IPS-20b (cell line): ENCODE data around the gene PROK1.

ENCODE experiments used
- H3K27ac ChIP-seq: one replicate; pipeline ENCODE4 v1.5.1; 2013; ENCODE audit warnings: low read length
- H3K27me3 ChIP-seq: 2 replicates; pipeline ENCODE4 v1.6.1; 2013; ENCODE audit warnings: mild to moderate bottlenecking, low read length, inconsistent platforms; ENCODE audit not compliant: insufficient read depth
- H3K36me3 ChIP-seq: 2 replicates; pipeline ENCODE4 v1.6.1; 2013; ENCODE audit warnings: low read depth, mild to moderate bottlenecking, inconsistent platforms, low read length, moderate library complexity; ENCODE audit not compliant: insufficient read depth
- H3K4me1 ChIP-seq: 2 replicates; pipeline ENCODE4 v1.6.1; 2013; ENCODE audit warnings: mild to moderate bottlenecking, control low read depth, inconsistent platforms, low read length, moderate library complexity; ENCODE audit not compliant: insufficient read depth
- H3K4me3 ChIP-seq: 2 replicates; pipeline ENCODE4 v1.5.1; 2013; ENCODE audit warnings: mild to moderate bottlenecking, low read length, inconsistent platforms
- H3K9ac ChIP-seq: 2 replicates; pipeline ENCODE4 v1.6.1; 2013; ENCODE audit warnings: low read depth, mild to moderate bottlenecking, inconsistent platforms, low read length, moderate library complexity
- H3K9me3 ChIP-seq: 2 replicates; pipeline ENCODE4 v1.6.1; 2013; ENCODE audit warnings: mild to moderate bottlenecking, low read depth, low read length, inconsistent platforms; ENCODE audit not compliant: insufficient read depth

The PROK1 gene

DNA sequence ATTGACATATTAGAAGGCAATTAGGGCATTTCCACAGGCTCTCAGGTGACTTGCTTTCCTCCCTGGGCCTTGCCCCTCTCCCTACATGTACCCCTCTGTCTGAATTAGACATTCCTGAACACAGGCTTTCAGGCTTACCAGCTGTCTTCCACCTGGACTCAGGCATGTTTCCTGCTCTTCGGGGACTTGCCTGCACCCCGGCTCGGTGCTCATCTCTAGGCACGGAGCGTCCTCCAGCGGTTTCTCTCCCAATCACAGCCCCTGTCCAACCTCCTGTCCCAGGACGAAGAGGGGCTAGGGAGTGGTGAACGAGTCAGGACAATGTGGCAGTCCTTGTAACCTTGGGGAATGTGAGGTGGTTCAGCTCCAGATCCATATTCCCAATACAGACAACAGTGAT lies 4.2 kb downstream of the PROK1 start:
- Histone ChIP-seq H3K9me3 (no peaks in the 10 kb centered on the region), H3K36me3 (no peaks in the 10 kb centered on the region), H3K4me1 (no peaks in the 10 kb centered on the region), H3K9ac (no peak overlapping the region), H3K27ac (no peak overlapping the region), H3K27me3 (no peaks in the 10 kb centered on the region), H3K4me3 (no peak overlapping the region)

DNA sequence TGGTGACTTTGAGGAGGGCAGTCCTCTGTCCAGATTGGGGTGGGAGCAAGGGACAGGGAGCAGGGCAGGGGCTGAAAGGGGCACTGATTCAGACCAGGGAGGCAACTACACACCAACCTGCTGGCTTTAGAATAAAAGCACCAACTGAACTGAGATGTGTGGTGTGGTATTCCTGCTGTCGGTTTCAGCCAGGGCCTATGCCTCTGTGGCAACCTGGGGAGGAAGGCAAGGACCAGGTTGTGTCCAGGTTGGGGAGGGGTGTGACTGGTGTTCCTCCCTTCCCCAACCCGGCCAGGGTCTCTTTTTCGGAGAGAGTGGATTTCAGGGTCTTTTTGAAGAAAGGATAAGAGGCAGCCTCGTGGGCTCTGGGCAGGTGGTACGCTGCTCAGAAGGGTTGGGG lies 6.3 kb downstream of the PROK1 start:
- no peaks in the 10 kb centered on the region for H3K4me1 ChIP-seq

DNA sequence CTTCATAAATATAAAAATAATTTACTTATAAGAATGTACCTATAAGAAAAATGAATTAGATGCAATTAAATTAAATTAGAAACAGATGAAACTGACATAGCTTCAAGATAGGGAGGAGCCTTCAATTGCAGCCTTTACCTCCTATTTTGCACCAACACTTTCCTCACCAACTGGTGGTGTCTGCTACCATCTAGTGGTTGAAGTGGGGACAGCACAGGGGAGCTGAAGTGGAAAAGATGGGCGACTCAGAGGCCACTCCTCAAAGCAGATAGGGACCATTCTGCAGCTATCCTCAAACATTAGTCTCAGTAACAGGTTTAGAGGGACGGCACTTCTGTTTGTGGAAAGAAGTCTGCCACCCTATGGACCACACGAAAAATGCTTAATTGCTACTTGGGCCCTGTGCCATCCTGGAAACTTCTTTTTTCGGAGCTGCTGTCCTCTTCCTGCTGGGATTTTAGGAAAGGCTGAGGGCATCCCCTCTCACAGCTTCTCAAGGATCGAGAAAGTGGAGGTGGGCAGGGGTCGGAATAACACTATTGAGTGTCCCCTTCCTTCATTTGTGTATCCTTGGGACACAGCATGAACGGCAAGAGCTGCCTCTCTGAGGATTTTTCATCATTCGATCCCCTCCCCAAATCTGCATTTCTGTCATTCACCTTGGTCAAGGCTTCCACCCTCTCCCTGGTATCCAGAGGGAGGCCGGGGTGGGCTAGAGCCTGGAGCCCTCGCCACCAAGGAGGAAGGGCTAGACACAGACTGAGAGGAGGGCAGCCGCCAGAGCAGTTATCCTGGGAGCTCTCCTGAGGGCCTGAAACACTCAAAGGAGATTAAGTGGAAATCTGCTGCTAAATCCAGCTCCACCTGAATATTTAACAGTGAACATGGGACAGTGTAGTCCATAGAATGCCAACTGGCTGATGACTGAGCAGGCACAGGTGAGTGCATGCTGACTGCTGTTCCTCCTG lies 9.6 kb downstream of the PROK1 start:
- Histone ChIP-seq H3K27ac (no peak overlapping the region), H3K4me1 (no peaks in the 10 kb centered on the region), H3K9me3 (no peaks in the 10 kb centered on the region), H3K27me3 (no peaks in the 10 kb centered on the region), H3K4me3 (no peak overlapping the region), H3K9ac (no peak overlapping the region), H3K36me3 (no peaks in the 10 kb centered on the region)

More for the DNA sequence above, 6.3 kb downstream of the PROK1 start:
- H3K36me3 ChIP-seq = no peaks in the 10 kb centered on the region
- no peak overlapping the region for H3K4me3 ChIP-seq
- no peaks in the 10 kb centered on the region for H3K27me3 ChIP-seq
- no peak overlapping the region for H3K9ac ChIP-seq
- H3K27ac ChIP-seq = no peak overlapping the region
- H3K9me3 ChIP-seq = no peaks in the 10 kb centered on the region

DNA sequence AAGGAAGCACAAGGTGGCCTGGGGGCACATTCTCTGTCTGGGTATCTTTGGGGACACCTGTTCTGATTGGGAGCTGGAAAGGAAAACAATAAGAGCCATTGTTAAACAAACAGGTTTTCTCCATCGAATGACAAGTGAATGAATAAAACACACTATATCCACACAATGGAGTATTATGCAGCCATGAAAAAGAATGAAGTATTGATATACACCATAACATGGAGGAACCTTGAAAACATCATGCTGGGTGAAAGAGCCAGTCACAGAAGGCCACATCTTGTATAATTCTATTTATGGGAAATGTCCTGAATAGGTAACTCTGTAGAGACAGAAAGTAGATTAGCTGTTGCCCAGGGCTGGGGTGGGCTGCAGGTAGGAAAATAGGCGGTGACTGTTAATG lies 11.1 kb downstream of the PROK1 start:
- Histone ChIP-seq H3K9me3 (no peaks in the 10 kb centered on the region), H3K36me3 (no peaks in the 10 kb centered on the region), H3K27ac (no peak overlapping the region), H3K4me3 (no peak overlapping the region), H3K4me1 (no peaks in the 10 kb centered on the region), H3K9ac (no peak overlapping the region), H3K27me3 (no peaks in the 10 kb centered on the region)

DNA sequence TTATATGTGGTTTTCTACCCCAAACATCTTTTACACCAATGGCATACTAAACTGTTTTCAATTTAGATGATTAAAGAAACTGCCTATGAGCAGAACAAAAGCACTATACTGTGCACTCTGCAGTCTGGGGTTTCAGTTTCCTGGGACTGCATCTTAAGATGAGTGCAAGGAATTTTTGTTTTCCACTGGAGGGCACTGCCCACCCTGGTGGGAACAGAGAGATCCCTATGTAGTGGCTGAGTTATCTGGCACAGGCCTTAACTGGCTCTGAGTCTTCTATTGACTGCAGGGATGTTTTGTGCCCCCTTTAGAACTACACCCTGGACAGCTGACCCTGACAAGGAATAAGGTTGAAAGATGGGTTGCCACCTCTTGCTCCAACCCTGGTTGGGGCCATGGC lies 12.0 kb downstream of the PROK1 start:
- H3K4me3 ChIP-seq = no peak overlapping the region
- H3K9ac ChIP-seq = no peak overlapping the region
- H3K27me3 ChIP-seq = no peaks in the 10 kb centered on the region
- H3K27ac ChIP-seq = no peak overlapping the region
- no peaks in the 10 kb centered on the region for H3K36me3 ChIP-seq
- no peaks in the 10 kb centered on the region for H3K9me3 ChIP-seq
- H3K4me1 ChIP-seq = no peaks in the 10 kb centered on the region

DNA sequence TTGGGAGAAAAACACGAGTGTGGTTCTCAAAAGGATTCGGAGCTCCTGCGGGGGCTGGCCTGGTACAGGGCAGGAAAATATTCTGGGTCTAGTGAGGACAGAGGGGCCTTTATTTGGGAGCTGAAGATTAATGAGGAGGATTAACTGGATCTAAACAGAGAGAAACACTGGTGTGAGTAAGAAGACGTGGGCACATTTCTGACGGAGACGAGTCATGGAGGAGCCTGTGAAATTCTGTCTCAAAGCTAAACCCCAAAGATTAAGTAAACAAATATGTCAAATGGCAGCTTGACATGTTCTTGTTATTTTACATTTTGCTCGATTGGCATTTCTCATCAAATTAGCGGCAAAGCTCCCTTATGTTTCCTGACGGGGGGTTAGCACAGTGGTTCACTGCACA lies 12.8 kb downstream of the PROK1 start:
- Histone ChIP-seq H3K4me1 (no peaks in the 10 kb centered on the region), H3K27me3 (no peaks in the 10 kb centered on the region), H3K27ac (no peak overlapping the region), H3K4me3 (no peak overlapping the region), H3K9ac (no peak overlapping the region), H3K36me3 (no peaks in the 10 kb centered on the region), H3K9me3 (no peaks in the 10 kb centered on the region)

DNA sequence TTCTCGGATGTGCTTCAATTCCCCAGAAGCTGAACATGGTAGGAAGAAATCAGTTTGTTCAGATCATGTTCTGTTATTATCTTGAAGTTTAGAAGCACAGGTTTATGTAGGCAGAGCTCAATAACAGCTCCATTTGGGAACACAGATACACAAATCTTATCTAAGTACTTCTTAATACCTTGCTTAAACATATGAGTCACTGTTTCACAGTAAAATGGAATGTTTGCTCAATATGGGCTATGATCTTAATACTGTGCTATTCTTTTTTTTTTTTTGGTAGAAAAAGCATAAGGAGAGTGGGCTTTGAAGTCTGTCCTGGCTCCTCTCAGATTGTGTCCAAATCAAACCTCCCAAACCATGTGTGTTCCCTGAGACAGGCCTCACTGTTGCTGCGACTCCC lies 13.4 kb downstream of the PROK1 start:
- Histone ChIP-seq H3K4me1 (no peaks in the 10 kb centered on the region), H3K9me3 (no peaks in the 10 kb centered on the region), H3K27ac (no peak overlapping the region), H3K27me3 (no peaks in the 10 kb centered on the region), H3K4me3 (no peak overlapping the region), H3K9ac (no peak overlapping the region), H3K36me3 (no peaks in the 10 kb centered on the region)

DNA sequence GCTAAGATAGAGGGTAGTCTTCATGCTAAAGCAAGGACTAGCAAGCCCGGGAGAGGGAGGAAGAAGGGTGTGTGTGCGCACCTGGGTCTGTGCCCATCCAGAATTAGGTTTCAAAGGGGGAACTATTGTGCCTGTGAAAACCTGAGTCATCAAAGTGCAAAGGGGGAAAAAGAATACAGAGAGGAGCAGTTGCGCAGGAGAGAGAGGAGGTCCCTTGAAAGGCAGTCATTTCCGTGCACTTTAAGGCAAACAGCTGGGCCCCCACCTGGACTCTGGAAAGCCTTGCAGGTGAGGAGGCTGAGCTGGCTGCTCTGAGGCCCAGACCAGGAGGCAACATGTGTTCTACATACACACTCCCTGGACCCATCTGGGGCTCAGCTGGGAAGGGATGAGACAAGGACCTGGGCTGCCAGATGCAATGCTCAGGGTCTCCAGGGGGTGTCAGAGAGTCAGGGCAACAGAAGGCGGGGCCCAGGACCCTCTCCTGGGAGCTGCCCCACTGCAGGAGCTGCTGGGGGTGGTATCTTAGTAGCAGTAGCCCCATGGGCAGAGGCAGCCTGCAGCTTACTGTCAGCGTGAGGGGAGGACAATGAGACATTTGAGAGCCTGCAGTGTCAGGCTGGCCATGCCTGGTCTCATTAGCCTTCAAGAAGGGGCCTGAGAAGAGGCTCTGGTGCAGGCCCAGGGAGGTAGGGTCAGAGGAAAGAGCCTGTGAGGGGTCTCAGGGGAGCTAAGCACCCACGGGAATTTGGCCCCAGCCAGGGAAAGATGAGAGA lies 14.3 kb downstream of the PROK1 start:
- H3K4me1 ChIP-seq = no peaks in the 10 kb centered on the region
- no peak overlapping the region for H3K4me3 ChIP-seq
- H3K36me3 ChIP-seq = no peaks in the 10 kb centered on the region
- H3K27ac ChIP-seq = no peak overlapping the region
- no peak overlapping the region for H3K9ac ChIP-seq
- no peaks in the 10 kb centered on the region for H3K9me3 ChIP-seq
- no peaks in the 10 kb centered on the region for H3K27me3 ChIP-seq

DNA sequence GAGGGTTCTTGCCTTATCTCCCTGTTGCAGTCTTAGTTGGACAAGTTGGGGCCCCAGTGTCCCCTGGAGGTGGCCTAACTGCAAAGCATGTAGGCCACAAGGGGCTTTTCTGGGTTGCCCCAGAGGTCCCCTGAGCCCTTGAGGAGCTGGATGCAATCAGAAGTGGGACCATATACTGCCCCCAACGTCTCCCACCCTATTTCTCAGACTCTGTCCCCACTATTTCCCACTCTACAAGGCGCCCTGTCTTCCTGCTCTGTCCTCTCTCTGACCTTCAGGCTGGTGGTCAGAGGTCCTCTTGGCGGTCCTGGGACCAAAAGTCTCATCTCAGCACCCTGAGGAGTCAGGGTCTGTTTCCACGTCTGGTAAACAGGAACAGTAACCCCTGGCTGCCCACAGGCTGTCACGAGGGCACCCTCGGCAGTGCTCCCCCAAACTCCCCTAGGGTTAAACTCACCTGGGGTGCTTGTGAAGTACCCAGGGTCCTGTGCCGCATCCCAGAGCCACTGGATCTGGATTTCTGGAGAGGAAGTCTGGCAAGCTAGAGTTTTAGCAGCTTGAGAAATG lies 14.9 kb downstream of the PROK1 start:
- H3K27me3 ChIP-seq = no peaks in the 10 kb centered on the region

DNA sequence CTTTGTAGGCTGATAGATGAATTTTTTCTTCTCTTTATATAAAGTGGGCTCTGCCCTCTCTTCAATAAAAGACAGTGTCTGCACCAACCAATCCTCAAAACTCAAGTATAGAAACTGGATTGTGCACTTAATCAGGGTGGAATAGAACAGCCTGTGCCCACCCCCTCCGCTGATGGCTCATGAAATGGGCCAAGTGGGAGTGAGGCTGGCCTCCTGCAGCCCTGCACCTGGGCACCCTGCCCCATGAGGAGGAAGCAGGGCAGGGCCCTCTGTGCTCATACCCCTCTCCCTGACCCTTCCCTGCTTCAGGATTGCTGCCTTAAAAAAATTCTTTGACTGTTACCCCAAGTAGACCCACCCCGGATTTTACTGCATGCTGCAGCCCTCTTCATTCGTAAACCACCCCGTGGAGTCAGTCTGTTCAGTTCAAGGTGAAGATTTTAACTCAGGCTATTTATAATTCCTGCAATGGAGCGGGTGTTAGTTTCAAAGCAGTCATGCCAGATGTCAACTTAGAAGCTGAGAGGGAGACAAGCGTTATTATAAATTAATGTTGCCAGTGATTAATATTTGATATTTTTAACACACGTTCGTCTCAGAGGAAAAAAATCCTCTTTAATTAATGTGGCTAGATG lies 15.8 kb downstream of the PROK1 start:
- Histone ChIP-seq H3K27me3 (no peaks in the 10 kb centered on the region), H3K27ac (no peak overlapping the region), H3K36me3 (no peaks in the 10 kb centered on the region), H3K4me3 (no peak overlapping the region), H3K4me1 (no peaks in the 10 kb centered on the region), H3K9ac (no peak overlapping the region), H3K9me3 (no peaks in the 10 kb centered on the region)

More for the DNA sequence above, 14.9 kb downstream of the PROK1 start:
- no peaks in the 10 kb centered on the region for H3K36me3 ChIP-seq
- H3K9me3 ChIP-seq = no peaks in the 10 kb centered on the region
- H3K4me3 ChIP-seq = no peak overlapping the region
- no peak overlapping the region for H3K27ac ChIP-seq
- H3K9ac ChIP-seq = no peak overlapping the region
- no peaks in the 10 kb centered on the region for H3K4me1 ChIP-seq

DNA sequence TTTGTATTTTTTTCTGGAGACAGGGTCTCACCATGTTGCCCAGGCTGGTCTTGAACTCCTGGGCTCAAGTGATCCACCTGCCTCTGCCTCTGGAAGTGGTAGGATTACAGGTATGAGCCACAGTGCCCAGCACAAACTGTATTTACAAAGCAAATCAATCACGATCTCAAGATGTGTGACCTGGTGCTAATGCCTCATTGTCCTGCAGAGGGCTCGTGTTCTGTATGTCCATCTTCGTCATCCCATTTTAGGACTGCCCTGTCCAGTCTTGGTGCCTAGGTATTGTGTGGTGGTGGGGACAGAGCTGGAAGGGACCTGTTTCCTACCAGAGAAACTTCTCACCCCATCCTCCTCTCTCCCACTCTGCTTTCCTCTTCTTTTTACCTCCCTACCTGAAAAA lies 20.2 kb downstream of the PROK1 start:
- no peaks in the 10 kb centered on the region for H3K4me1 ChIP-seq
- H3K36me3 ChIP-seq = no peaks in the 10 kb centered on the region

More for the DNA sequence above, 20.2 kb downstream of the PROK1 start:
- Histone ChIP-seq H3K27ac (no peak overlapping the region), H3K9ac (no peak overlapping the region), H3K4me3 (no peak overlapping the region), H3K9me3 (no peaks in the 10 kb centered on the region), H3K27me3 (no peaks in the 10 kb centered on the region)
